Activated T-cell treated with anti-CD3 and anti-CD28 coated beads, Interleukin-2, amount 50 U/mL, for 4 hours (primary cell): ENCODE results near the gene ALDH1A1. TPM values are rescaled to one million over a fixed set of nuclear protein-coding genes. Genes with fewer than 3 reads are reported as not detected.

Source experiments
- ATAC-seq, 2 donors: fragments of 200-7000 bp; cut with Tn5 transposase; one replicate each; pipeline ENCODE4 v1.10.0; 2021
- DNase-seq: peaks from one replicate; pipeline ENCODE4 v3.0.0-alpha.2; 2020
- H3K27me3 Mint-ChIP-seq: one replicate; pipeline ENCODE4 v1.8.0; 2021; ENCODE audit warnings: low read depth, mixed read lengths
- H3K36me3 Mint-ChIP-seq: one replicate; pipeline ENCODE4 v1.8.0; 2022; ENCODE audit warnings: mixed read lengths; ENCODE audit not compliant: insufficient read depth
- H3K4me1 Mint-ChIP-seq: one replicate; pipeline ENCODE4 v1.8.0; 2021; ENCODE audit warnings: low read depth, mixed read lengths
- H3K4me3 Mint-ChIP-seq: one replicate; pipeline ENCODE4 v1.8.0; 2021; ENCODE audit warnings: mild to moderate bottlenecking, moderate library complexity, mixed read lengths
- H3K9me3 Mint-ChIP-seq: one replicate; pipeline ENCODE4 v1.8.0; 2021; ENCODE audit warnings: mixed read lengths
- total RNA-seq, 3 donors: library from RNA; stranded (reverse); gene quantifications; one replicate each; pipeline ENCODE4 v1.2.1, GENCODE V29; 2021

ALDH1A1 gene
- total RNA-seq, 3 donors from 2014 or later = 0.16 to 0.35 (median 0.22) TPM

GRCh38 chr9:72893437-72893836, 59.4 kb downstream of the ALDH1A1 start:
- Mint-ChIP-seq H3K27me3 (peaks cover 10% of the 10 kb centered on the region), H3K4me3 (no peak overlapping the region), H3K9me3 (no peaks in the 10 kb centered on the region), H3K4me1 (no peaks in the 10 kb centered on the region), H3K36me3 (no peaks in the 10 kb centered on the region)
- DNase-seq (no peak), ATAC-seq (no peak)

GRCh38 chr9:72891043-72891442, 61.8 kb downstream of the ALDH1A1 start:
- H3K9me3 Mint-ChIP-seq = no peaks in the 10 kb centered on the region

GRCh38 chr9:72888943-72889342, 63.9 kb downstream of the ALDH1A1 start:
- Mint-ChIP-seq H3K36me3 (no peaks in the 10 kb centered on the region), H3K4me3 (no peak overlapping the region), H3K9me3 (no peaks in the 10 kb centered on the region), H3K27me3 (peaks cover 5% of the 10 kb centered on the region), H3K4me1 (no peaks in the 10 kb centered on the region)
- ATAC-seq = no peak
- no peak for DNase-seq

More at GRCh38 chr9:72891043-72891442, 61.8 kb downstream of the ALDH1A1 start:
- DNase-seq = no peak
- ATAC-seq = no peak
- no peaks in the 10 kb centered on the region for H3K4me1 Mint-ChIP-seq
- H3K36me3 Mint-ChIP-seq = no peaks in the 10 kb centered on the region
- no peak overlapping the region for H3K4me3 Mint-ChIP-seq
- H3K27me3 Mint-ChIP-seq = peaks cover 7% of the 10 kb centered on the region

- Mint-ChIP-seq H3K27me3 (peaks cover 5% of the 10 kb centered on the region), H3K4me1 (no peaks in the 10 kb centered on the region), H3K4me3 (no peak overlapping the region), H3K36me3 (no peaks in the 10 kb centered on the region), H3K9me3 (no peaks in the 10 kb centered on the region)
- DNase-seq (no peak), ATAC-seq (no peak)
Measured at GRCh38 chr9:72888067-72888466, 64.8 kb downstream of the ALDH1A1 start.

GRCh38 chr9:72886386-72886785, 66.5 kb downstream of the ALDH1A1 start:
- DNase-seq (no peak), ATAC-seq (no peak)
- H3K4me1 Mint-ChIP-seq = no peaks in the 10 kb centered on the region
- no peak overlapping the region for H3K4me3 Mint-ChIP-seq
- H3K27me3 Mint-ChIP-seq = peaks cover 1% of the 10 kb centered on the region
- H3K9me3 Mint-ChIP-seq = no peaks in the 10 kb centered on the region
- no peaks in the 10 kb centered on the region for H3K36me3 Mint-ChIP-seq

- Mint-ChIP-seq H3K4me1 (no peaks in the 10 kb centered on the region), H3K36me3 (no peaks in the 10 kb centered on the region), H3K4me3 (no peak overlapping the region), H3K9me3 (no peaks in the 10 kb centered on the region), H3K27me3 (peaks cover 1% of the 10 kb centered on the region)
- ATAC-seq = no peak
- no peak for DNase-seq
Measured at GRCh38 chr9:72884508-72884907, 68.3 kb downstream of the ALDH1A1 start.

GRCh38 chr9:72883875-72884274, 69.0 kb downstream of the ALDH1A1 start:
- Mint-ChIP-seq H3K27me3 (peaks cover 1% of the 10 kb centered on the region), H3K9me3 (no peaks in the 10 kb centered on the region), H3K4me1 (no peaks in the 10 kb centered on the region), H3K4me3 (no peak overlapping the region), H3K36me3 (no peaks in the 10 kb centered on the region)
- ATAC-seq = no peak
- no peak for DNase-seq

- Mint-ChIP-seq H3K36me3 (no peaks in the 10 kb centered on the region), H3K4me3 (no peak overlapping the region), H3K27me3 (peaks cover 1% of the 10 kb centered on the region), H3K9me3 (no peaks in the 10 kb centered on the region), H3K4me1 (no peaks in the 10 kb centered on the region)
- DNase-seq = no peak
- no peak for ATAC-seq
Measured at GRCh38 chr9:72882117-72882775, 70.6 kb downstream of the ALDH1A1 start.

- no peaks in the 10 kb centered on the region for H3K36me3 Mint-ChIP-seq
- no peaks in the 10 kb centered on the region for H3K4me1 Mint-ChIP-seq
- H3K9me3 Mint-ChIP-seq = no peaks in the 10 kb centered on the region
- no peak for DNase-seq
- no peak overlapping the region for H3K4me3 Mint-ChIP-seq
- ATAC-seq = no peak
- H3K27me3 Mint-ChIP-seq = peaks cover 4% of the 10 kb centered on the region
Measured at GRCh38 chr9:72880821-72881220, 72.0 kb downstream of the ALDH1A1 start.

GRCh38 chr9:72875221-72875620, 77.6 kb downstream of the ALDH1A1 start:
- no peak overlapping the region for H3K4me3 Mint-ChIP-seq
- no peaks in the 10 kb centered on the region for H3K36me3 Mint-ChIP-seq
- peaks cover 9% of the 10 kb centered on the region for H3K27me3 Mint-ChIP-seq
- no peaks in the 10 kb centered on the region for H3K4me1 Mint-ChIP-seq
- DNase-seq (no peak), ATAC-seq (no peak)
- no peaks in the 10 kb centered on the region for H3K9me3 Mint-ChIP-seq

GRCh38 chr9:72874344-72874743, 78.5 kb downstream of the ALDH1A1 start:
- no peaks in the 10 kb centered on the region for H3K9me3 Mint-ChIP-seq
- peaks cover 14% of the 10 kb centered on the region for H3K27me3 Mint-ChIP-seq
- H3K4me1 Mint-ChIP-seq = no peaks in the 10 kb centered on the region

GRCh38 chr9:72873456-72873855, 79.4 kb downstream of the ALDH1A1 start:
- H3K36me3 Mint-ChIP-seq = no peaks in the 10 kb centered on the region
- H3K27me3 Mint-ChIP-seq = peaks cover 14% of the 10 kb centered on the region
- ATAC-seq (no peak), DNase-seq (no peak)
- H3K9me3 Mint-ChIP-seq = no peaks in the 10 kb centered on the region
- H3K4me3 Mint-ChIP-seq = no peak overlapping the region
- H3K4me1 Mint-ChIP-seq = no peaks in the 10 kb centered on the region

More at GRCh38 chr9:72874344-72874743, 78.5 kb downstream of the ALDH1A1 start:
- Mint-ChIP-seq H3K36me3 (no peaks in the 10 kb centered on the region), H3K4me3 (no peak overlapping the region)
- ATAC-seq (no peak), DNase-seq (no peak)

GRCh38 chr9:72872718-72873117, 80.1 kb downstream of the ALDH1A1 start:
- ATAC-seq = no peak
- Mint-ChIP-seq H3K27me3 (peaks cover 14% of the 10 kb centered on the region), H3K9me3 (peaks cover 5% of the 10 kb centered on the region), H3K4me1 (no peaks in the 10 kb centered on the region), H3K4me3 (no peak overlapping the region), H3K36me3 (no peaks in the 10 kb centered on the region)
- no peak for DNase-seq

GRCh38 chr9:72871685-72872084, 81.2 kb downstream of the ALDH1A1 start:
- Mint-ChIP-seq H3K4me1 (no peaks in the 10 kb centered on the region), H3K9me3 (peaks cover 5% of the 10 kb centered on the region), H3K27me3 (peaks cover 14% of the 10 kb centered on the region), H3K4me3 (no peak overlapping the region), H3K36me3 (no peaks in the 10 kb centered on the region)
- DNase-seq = no peak
- no peak for ATAC-seq

GRCh38 chr9:72864327-72864726, 88.5 kb downstream of the ALDH1A1 start:
- no peak for ATAC-seq
- H3K9me3 Mint-ChIP-seq = peaks cover 5% of the 10 kb centered on the region
- no peak for DNase-seq
- H3K36me3 Mint-ChIP-seq = no peaks in the 10 kb centered on the region
- H3K4me3 Mint-ChIP-seq = no peak overlapping the region
- H3K4me1 Mint-ChIP-seq = no peaks in the 10 kb centered on the region
- peaks cover 6% of the 10 kb centered on the region for H3K27me3 Mint-ChIP-seq
